NCI-H1694 (cell line): Measurements from ENCODE around the gene TFB1M.
"Not testable (repeated sequence)": the region's sequence is repeated elsewhere in the genome, so short reads cannot be mapped to it uniquely, and the experiment has no call there.

ENCODE experiments used
- DNase-seq: peaks from one replicate; lab custom pipeline; 2025; lab: John Stamatoyannopoulos, UW

The TFB1M gene

DNA sequence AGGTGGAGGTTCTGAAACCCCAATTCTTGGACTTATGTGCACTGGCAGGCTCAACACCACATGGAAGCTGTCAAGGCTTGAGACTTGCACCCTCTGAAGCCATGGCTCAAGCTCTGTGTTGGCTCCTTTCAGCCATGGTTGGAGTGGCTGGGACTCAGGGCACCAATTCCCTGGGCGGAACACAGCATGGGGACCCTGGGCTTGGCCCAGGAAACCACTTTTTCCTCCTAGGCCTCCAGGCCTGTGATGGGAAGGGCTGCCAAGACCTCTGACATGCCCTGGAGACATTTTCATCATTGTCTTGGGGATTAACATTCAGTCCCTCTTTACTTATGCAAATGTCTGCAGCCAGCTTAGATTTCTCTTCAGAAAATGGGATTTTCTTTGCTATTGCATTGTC lies 76.7 kb downstream of the TFB1M start:
- no peak for DNase-seq

DNA sequence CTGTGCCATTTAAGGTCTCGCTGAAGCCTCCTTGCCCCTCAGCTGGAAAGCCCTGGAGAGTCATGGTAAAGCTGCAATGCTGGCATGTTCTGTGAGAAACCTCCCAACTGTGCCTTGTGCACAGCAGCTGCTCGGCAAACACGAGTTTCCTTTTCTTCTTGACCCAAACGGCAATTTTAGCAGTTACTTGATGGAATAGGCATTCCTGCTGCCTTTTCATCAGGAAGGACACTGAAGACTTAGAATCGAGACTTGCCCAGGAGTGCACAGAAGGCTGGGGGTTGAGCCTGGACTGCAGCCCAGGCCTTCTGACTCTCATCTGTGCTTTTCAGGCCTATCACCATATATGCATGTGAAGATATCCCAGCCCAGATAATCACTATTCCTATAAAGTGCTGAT lies 79.2 kb downstream of the TFB1M start:
- no peak for DNase-seq

- DNase-seq = no peak
Observed at GRCh38 chr6:155234687-155235086, 79.6 kb downstream of the TFB1M start.

- no peak for DNase-seq
Observed at GRCh38 chr6:155234167-155234566, 80.1 kb downstream of the TFB1M start.

DNA sequence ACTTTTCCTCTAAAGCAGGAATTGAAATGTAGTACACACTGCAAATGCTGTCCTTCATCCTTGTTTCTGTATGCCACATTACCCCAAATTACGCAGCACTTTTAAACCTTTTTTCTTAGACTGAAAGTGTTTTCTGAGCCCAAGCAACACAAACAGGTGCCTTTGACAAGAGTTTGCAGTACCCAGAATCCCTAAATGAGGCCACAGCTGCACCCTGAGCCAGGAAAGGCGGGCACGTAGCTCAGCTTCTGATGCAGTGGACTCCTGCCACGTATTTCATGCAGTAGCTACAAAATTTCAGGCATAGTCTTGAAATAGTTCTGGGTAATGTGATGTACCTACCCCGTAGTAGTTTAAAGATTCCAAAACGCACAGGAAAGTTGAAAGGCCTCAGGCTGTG lies 81.4 kb downstream of the TFB1M start:
- DNase-seq = no peak

DNA sequence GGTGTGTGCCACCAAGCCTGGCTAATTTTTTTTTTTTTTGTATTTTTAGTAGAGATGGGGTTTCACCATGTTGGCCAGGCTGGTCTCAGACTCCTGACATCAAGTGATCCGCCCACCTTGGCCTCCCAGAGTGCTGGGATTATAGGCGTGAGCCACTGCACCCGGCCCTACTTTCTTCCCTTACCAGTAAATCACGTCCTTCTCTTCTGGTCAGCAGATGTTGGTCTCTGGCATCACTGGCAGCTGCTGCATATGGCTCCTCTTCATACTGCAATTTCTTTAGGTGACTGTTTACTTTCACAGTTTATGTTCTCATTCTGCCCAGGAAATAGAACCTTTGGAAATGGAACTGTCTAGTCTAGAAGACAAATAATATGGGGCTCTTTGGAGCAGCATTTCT lies 83.3 kb downstream of the TFB1M start:
- DNase-seq = not testable (repeated sequence)

DNA sequence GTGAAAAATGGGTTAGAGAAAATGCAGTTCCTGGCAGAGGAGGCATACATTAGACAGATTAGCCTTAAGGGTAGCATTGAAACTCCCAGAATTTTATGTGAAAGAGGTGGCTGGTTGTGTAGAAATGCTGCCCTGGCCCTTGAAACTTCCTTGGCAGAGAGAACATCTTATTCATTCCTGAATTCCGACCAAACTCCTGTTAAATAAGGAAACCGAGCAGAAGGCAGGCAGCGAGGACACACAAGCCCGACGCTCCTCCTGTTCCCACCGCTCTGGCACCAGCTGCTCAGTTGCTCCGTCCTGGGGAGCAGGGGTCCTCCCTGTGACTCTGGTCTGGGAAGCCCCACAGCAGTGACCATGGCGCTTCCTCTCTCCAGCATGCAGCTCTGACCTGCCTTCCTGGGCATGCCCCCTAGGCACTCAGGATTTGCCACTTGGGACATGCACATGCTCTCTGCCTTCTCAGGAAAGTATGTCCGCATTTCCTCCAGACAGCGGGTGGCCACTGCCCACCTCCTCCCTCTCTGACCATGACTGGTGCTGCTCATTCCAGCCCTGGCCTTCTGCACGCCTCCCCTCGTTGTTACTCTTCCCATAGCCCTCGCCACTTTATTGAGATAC lies 85.6 kb downstream of the TFB1M start:
- DNase-seq = no peak

DNA sequence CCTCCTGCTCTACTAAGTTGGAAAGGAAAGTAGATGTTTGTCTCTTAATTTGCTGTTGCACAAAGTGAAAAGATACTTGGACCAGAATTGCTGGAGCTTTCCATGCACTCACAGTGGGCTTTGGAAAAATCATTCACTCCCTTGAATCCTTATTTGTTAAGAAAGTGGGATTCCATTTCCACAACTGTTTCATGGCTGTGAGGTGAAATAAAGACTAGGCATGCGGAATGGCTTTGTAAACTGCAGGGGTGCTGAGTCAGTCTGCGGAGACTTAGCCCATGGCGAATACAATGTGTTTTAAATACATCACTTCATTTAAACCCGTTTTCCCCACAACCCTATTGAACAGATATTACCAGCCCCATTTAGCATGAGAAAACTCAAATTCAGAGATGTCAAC lies 87.2 kb downstream of the TFB1M start:
- DNase-seq = no peak

DNA sequence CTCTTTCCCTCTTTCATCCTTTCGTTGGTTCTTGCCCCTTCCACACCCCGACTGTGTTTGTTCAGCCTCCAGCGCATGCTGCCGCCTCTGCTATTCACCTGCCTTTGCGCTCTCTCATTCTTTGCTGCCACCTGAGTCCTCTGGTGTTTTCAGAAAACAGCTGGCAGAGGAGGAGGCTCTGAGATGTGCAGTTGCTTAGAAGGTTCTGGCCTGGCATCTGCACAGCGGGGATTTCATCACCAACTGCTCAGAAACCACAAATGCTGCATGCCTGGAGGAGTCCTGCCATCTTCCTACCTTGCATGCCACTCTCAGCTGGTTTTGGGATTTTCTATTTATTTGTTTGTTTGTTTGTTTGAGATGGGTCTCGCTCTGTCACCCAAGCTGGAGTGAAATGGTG lies 89.7 kb downstream of the TFB1M start:
- DNase-seq = no peak

GRCh38 chr6:155223646-155224451 lies 90.4 kb downstream of the TFB1M start:
- no peak for DNase-seq

- no peak for DNase-seq
Observed at GRCh38 chr6:155222506-155222905, 91.8 kb downstream of the TFB1M start.

- no peak for DNase-seq
Observed at GRCh38 chr6:155221086-155221485, 93.2 kb downstream of the TFB1M start.

GRCh38 chr6:155219858-155220301 lies 94.4 kb downstream of the TFB1M start:
- DNase-seq = no peak

DNA sequence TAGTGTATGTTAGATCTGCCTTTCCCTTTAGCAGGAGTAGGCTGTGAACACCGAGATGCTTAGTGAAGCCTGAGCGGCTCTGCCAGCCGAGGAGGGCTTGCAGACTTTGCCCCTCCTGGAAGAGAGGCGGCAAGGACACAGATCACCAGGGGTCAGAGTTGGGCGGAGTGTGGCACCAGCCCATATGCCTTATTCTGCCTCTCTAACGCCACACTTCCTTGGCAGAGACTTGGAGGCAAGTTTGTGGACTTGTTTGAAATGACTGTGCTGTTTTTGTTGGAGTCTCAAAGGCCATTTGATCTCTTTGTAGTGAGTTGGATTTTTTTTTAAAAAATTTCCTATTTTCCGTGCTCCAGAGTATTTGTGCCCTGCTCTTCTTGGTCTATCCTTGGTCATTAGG lies 95.0 kb downstream of the TFB1M start:
- no peak for DNase-seq

DNA sequence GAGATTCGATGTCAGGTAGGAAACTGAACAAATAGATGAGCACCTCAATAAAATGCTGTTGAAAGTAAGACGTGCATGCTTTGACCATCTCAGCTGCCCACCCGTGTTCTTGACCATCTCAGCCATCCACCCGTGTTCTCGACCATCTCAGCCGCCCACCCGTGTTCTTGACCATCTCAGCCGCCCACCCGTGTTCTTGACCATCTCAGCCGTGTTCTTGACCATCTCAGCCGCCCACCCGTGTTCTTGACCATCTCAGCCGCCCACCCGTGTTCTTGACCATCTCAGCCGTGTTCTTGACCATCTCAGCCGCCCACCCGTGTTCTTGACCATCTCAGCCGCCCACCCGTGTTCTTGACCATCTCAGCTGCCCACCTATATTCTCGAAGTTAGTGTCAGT lies 95.6 kb downstream of the TFB1M start:
- not testable (repeated sequence) for DNase-seq

DNA sequence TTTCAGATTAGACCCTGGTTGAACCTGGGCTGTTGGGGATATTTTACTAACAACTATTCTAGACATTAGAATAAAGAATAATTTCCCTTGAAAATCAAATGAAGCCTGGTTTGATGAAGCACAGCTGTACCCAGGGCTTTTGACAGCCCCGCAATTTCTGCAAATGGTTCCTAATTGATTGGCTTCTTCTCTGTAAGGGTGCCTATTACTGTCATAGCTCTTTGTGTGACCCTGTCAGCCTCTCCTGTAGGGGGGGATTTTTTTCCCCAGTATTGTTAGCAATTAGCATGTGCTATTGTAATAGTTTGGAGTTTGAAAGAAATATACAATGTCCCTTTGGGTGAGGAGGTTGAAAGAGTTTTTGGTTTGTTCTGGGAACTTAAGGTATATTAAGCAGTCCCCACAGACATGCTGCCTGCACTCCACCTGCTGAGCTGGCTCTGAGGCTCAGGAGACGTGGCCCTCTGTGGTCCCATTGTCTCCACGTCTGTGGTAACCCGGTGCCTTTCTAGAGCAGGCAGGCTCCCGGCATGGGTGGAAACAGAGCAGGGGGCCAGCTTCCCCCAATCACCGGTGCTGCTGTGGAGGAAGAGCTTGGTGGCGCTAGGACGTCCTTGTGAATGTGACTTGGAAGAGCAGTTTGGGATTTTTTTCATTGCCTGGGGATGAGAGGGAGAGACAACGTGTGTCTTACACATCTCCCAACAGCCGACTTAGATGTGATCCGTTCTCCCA lies 97.8 kb downstream of the TFB1M start:
- DNase-seq = no peak

DNA sequence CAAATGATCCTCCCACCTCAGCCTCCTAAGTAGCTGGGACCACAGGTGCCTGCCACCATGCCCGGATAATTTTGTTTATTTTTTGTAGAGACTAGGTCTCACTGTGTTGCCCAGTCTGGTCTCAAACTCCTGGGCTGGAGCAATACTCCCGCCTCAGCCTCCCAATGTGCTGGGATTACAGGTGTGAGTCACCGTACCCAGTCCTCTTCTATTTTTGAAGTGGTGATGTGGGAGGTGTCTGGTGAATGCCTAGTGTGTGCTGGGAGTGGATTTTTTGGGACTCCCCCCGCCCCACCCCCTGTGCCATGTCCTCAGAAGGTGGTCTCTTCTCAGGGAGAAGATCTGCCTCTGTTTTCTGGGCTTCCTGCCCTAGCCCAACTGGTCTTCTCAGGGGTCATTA lies 98.4 kb downstream of the TFB1M start:
- no peak for DNase-seq

DNA sequence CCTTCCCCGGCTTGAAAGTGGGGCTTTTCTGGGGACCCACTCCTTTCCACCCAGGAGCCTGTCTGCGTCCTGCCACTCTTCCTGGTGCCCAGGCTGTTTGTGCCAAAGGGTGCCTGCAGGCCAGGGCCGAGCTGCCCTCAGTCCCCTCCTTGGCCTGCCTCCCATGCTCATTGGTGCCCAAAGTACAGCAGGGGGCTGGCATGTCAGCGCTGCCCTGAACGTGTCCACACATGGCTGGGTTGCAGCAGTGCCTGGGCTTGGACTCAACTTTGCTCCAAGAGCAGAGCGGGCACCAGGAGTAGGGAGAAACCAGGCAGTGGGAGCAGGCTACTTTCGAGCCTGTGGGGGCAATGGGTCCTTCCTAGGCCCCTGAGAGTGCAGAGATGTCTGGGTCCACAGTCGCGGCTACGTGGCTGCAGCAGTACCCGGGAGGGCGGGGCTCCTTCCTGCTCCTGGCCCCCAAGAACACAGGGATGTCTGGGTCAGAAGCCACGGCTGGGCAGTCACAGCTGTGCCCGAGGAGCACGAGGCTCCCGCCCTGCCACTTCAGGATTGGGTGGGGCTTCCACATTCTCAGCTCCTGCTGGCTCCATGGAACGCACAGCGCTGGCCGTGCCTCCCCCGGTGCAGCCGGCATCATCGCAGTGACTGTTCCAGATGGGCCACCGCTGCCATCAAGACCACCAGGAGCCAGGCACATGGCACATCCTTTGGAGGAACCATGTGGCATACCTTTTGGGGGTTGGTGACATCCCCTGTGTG lies 100.5 kb downstream of the TFB1M start:
- no peak for DNase-seq

DNA sequence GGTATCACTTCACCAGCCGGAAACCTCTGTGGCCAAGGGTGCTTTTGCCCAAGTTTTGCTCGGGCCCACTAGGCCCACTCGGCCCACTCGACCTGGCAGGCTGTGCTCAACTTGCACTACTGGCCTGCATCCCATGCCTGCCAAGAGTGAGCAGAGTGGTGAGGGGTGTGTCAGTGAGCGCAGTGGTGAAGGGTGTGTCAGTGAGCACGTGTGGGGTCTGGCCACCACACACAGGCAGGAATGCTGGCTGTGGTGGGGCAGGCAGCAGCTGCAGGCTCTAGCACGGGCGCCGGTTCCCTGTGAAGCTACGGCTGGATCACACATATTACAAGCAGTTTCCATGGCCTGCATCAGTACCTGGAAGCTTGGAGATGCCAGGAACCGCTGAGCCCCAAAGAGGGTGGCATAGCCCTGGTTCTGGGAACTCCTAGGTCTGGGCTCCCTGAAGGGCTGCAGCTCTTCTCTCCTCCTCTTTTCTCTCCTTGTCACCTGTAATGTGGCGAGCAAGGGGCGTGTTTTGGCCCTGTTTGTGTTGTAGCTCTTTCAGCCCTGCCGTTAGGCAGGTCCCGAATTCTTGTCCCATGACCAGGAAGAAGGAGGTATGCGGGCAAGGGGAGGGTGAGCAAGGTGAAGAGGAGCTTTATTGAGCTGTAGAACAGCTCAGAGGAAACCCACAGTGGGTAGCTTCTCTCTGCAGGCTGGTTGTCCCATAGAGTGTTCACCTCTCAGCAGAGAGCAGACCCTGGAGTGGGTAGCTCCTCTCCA lies 101.5 kb downstream of the TFB1M start:
- DNase-seq = no peak

DNA sequence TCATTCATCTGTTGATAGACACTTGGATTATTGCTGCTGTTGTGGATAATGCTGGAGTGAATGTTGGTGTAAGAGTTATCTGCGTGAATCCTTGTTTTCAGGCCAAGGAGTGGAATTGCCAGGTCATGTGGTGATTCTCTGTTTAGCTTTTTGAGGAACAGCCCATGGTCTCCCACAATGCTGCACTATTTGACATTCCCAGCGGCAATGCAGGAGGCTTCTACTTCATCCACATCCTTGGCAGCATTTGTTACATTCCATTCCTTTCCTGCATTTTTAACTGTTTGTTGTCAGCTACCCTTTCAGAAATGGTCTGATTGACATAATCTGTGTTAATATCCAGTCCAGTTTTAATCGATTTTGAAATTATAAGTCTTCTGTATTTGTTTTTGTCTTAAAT lies 102.2 kb downstream of the TFB1M start:
- DNase-seq = no peak

DNA sequence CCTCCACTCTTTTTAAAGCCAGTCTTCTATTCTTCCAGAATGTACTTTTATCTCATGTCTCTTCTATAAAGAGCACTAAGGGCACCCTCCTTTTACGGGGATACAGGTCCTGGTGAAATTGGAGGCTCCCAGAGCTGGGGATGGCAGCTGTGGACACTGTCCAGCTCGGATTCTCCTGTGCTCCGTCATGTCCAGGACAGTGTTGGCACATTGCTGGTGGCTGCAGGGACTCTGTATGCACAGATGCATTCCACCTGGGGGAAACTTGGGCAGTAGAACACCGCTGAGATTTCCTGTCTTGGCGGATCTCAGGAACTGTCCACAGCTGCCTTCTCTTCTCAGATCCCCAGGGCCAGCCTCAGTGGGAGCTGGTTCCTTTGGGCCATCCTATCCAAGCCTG lies 107.1 kb downstream of the TFB1M start:
- no peak for DNase-seq
